Esophagus muscularis mucosa (tissue), 3 donors: ENCODE results near the gene DAND5.

ENCODE experiments used
- POLR2A ChIP-seq: fragments of 450-650 bp; IDR thresholded peaks from one replicate; pipeline ENCODE4 v1.6.1; 2017; ENCODE audit warnings: antibody characterized with exemption, moderate library complexity, mild to moderate bottlenecking, low read depth
- TF ChIP-seq, protein P1 (sequence below), 3 experiments: fragments of 200-600 bp in 2 of 3; fragments of 450-650 bp in 1 of 3; sonication (generic) in 2 of 3; IDR thresholded peaks; one replicate each; pipeline ENCODE4 v1.5.1; 2017 to 2019; ENCODE audit warnings: antibody characterized with exemption in 3 of 3, mild to moderate bottlenecking in 2 of 3, moderate library complexity in 1 of 3

DNA sequence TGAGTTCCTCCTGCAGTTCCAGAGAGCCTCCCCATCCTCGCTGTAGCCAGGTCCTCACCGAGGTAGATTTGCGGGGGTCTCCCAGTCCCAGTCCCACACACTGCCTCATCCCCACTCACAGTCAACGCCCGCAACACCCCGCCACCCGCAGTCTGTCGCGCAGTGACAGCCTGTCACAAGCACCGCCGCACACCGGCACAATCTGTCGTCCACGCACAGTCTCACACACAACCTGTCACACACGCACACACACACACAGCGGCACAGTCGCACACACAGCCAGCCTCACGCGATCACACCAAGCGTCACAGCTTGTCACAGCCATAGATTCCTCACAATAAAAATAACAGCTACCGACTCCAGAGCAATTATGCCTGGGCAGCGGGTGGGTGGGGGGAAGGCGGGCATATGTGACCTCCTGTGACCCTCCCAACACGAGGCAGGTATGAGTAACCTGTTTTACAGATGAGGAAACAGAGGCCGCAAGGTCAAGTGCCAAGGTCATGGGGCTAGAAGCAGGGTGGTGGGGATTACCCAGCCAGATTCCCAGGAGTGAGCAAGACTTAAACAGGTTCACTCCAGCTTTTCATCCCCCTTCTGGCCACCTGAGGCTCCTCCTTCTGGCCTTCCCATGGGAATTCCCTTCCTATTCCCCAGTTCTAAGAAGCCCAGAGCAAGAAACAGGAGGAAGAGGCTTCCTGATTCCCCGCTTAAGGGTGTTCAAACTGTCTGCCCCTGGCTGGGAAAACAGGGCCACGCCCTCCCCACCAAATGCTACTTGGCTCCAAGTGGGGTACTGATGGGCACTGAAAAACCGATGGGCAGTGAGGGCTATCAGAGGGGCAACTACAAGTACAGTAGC lies 39.8 kb downstream of the DAND5 start:
- TF ChIP-seq, protein P1, sequence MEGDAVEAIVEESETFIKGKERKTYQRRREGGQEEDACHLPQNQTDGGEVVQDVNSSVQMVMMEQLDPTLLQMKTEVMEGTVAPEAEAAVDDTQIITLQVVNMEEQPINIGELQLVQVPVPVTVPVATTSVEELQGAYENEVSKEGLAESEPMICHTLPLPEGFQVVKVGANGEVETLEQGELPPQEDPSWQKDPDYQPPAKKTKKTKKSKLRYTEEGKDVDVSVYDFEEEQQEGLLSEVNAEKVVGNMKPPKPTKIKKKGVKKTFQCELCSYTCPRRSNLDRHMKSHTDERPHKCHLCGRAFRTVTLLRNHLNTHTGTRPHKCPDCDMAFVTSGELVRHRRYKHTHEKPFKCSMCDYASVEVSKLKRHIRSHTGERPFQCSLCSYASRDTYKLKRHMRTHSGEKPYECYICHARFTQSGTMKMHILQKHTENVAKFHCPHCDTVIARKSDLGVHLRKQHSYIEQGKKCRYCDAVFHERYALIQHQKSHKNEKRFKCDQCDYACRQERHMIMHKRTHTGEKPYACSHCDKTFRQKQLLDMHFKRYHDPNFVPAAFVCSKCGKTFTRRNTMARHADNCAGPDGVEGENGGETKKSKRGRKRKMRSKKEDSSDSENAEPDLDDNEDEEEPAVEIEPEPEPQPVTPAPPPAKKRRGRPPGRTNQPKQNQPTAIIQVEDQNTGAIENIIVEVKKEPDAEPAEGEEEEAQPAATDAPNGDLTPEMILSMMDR (IDR thresholded peaks at IDR 0.05), result no peak
- no peak for TF ChIP-seq POLR2A
